Chondrocyte (in vitro differentiated cells): ENCODE data around the gene GNAQ. TPM values are rescaled to one million over a fixed set of nuclear protein-coding genes. Genes with fewer than 3 reads are reported as not detected.

Experiments
- DNase-seq: peaks from one replicate; pipeline ENCODE4 v3.0.0; 2021; ENCODE audit warnings: mixed read lengths, low spot score
- H3K27ac Mint-ChIP-seq: one replicate; pipeline ENCODE4 v1.8.0; 2021; ENCODE audit warnings: mild to moderate bottlenecking, moderate library complexity, mixed read lengths; ENCODE audit not compliant: unreplicated experiment
- H3K27me3 Mint-ChIP-seq: 2 replicates; pipeline ENCODE4 v1.8.0; 2021; ENCODE audit warnings: low read depth, mixed read lengths
- H3K36me3 Mint-ChIP-seq: 2 replicates; pipeline ENCODE4 v1.8.0; 2021; ENCODE audit warnings: low read depth, mixed read lengths
- H3K4me1 Mint-ChIP-seq: 2 replicates; pipeline ENCODE4 v1.8.0; 2021; ENCODE audit warnings: low read depth, mild to moderate bottlenecking, mixed read lengths
- H3K4me3 Mint-ChIP-seq: one replicate; pipeline ENCODE4 v1.8.0; 2021; ENCODE audit warnings: mild to moderate bottlenecking, moderate library complexity, mixed read lengths; ENCODE audit not compliant: unreplicated experiment
- H3K9me3 Mint-ChIP-seq: 2 replicates; pipeline ENCODE4 v1.8.0; 2021; ENCODE audit warnings: low read depth, mixed read lengths
- CTCF ChIP-seq: fragments of 200-600 bp; sonication (generic); IDR thresholded peaks from 2 replicates; pipeline ENCODE4 v1.5.0; 2021; ENCODE audit warnings: antibody characterized with exemption, mild to moderate bottlenecking, moderate library complexity
- total RNA-seq: library from RNA; stranded (reverse); gene quantifications from 3 replicates; pipeline ENCODE4 v1.2.1, GENCODE V29; 2021

Gene GNAQ
- total RNA-seq, 1 donor from 2014 or later = 87.0 TPM

- no peak for TF ChIP-seq CTCF
These were observed 283.3 kb downstream of the GNAQ start for GRCh38 chr9:77748214-77748772.

GRCh38 chr9:77747163-77747562 is 284.4 kb downstream of the GNAQ start:
- Mint-ChIP-seq H3K36me3 (peaks cover 5% of the 10 kb centered on the region), H3K27me3 (no peaks in the 10 kb centered on the region), H3K4me1 (peaks cover 53% of the 10 kb centered on the region), H3K27ac (no peak overlapping the region), H3K4me3 (no peak overlapping the region), H3K9me3 (peaks cover 7% of the 10 kb centered on the region)
- no peak for TF ChIP-seq CTCF
- DNase-seq = no peak

More at GRCh38 chr9:77748214-77748772, 283.3 kb downstream of the GNAQ start:
- Mint-ChIP-seq H3K4me1 (peaks cover 58% of the 10 kb centered on the region), H3K27ac (no peak overlapping the region), H3K36me3 (peaks cover 5% of the 10 kb centered on the region), H3K4me3 (no peak overlapping the region), H3K27me3 (no peaks in the 10 kb centered on the region), H3K9me3 (peaks cover 7% of the 10 kb centered on the region)
- no peak for DNase-seq

- Mint-ChIP-seq H3K4me1 (peaks cover 32% of the 10 kb centered on the region), H3K27me3 (no peaks in the 10 kb centered on the region), H3K9me3 (peaks cover 7% of the 10 kb centered on the region), H3K27ac (no peak overlapping the region), H3K36me3 (peaks cover 5% of the 10 kb centered on the region), H3K4me3 (no peak overlapping the region)
- DNase-seq = no peak
- no peak for TF ChIP-seq CTCF
These were observed 286.7 kb downstream of the GNAQ start for GRCh38 chr9:77744841-77745430.

GRCh38 chr9:77743386-77743785 is 288.2 kb downstream of the GNAQ start:
- Mint-ChIP-seq H3K36me3 (peaks cover 8% of the 10 kb centered on the region), H3K4me3 (no peak overlapping the region), H3K27me3 (no peaks in the 10 kb centered on the region), H3K9me3 (peaks cover 7% of the 10 kb centered on the region), H3K27ac (peak overlapping the region; percentile 65), H3K4me1 (peaks cover 29% of the 10 kb centered on the region)
- TF ChIP-seq CTCF = no peak
- DNase-seq = no peak

- Mint-ChIP-seq H3K36me3 (peaks cover 3% of the 10 kb centered on the region), H3K9me3 (no peaks in the 10 kb centered on the region), H3K4me1 (peaks cover 36% of the 10 kb centered on the region), H3K4me3 (no peak overlapping the region), H3K27me3 (no peaks in the 10 kb centered on the region), H3K27ac (no peak overlapping the region)
- no peak for DNase-seq
- no peak for TF ChIP-seq CTCF
These were observed 292.7 kb downstream of the GNAQ start for GRCh38 chr9:77738932-77739331.
